WTC11 (cell line): Measurements from ENCODE around the gene KRTAP5-7. TPM values are rescaled to one million over a fixed set of nuclear protein-coding genes. Genes with fewer than 3 reads are reported as not detected.

Experiments used
- ATAC-seq: fragments of 200-7000 bp; cut with Tn5 transposase; 2 replicates; pipeline ENCODE4 v1.10.0; 2021; ENCODE audit warnings: mild to moderate bottlenecking, moderate library complexity
- CTCF ChIA-PET: fragments of 300-600 bp; sonication (Branson Sonifier 250); formaldehyde crosslinking; loops from one replicate; lab custom pipeline; 2021; ENCODE audit warnings: antibody characterized with exemption; lab: Charles Lee
- POLR2A ChIA-PET: fragments of 350-600 bp; sonication (Branson Sonifier 250); formaldehyde crosslinking; loops from one replicate; lab custom pipeline; 2021; ENCODE audit warnings: antibody characterized with exemption; lab: Charles Lee
- DNase-seq: peaks from one replicate; pipeline ENCODE4 v3.0.0; 2021; ENCODE audit warnings: low spot score
- H3K27ac Mint-ChIP-seq: 2 replicates; pipeline ENCODE4 v1.8.0; 2021; ENCODE audit warnings: mixed read lengths
- H3K27me3 Mint-ChIP-seq: 2 replicates; pipeline ENCODE4 v1.8.0; 2021; ENCODE audit warnings: low read depth, mild to moderate bottlenecking, moderate library complexity, mixed read lengths
- H3K36me3 Mint-ChIP-seq: 2 replicates; pipeline ENCODE4 v1.8.0; 2021; ENCODE audit warnings: mixed read lengths
- H3K4me1 Mint-ChIP-seq: 2 replicates; pipeline ENCODE4 v1.8.0; 2022; ENCODE audit warnings: mixed read lengths
- H3K4me3 Mint-ChIP-seq: 2 replicates; pipeline ENCODE4 v1.8.0; 2021; ENCODE audit warnings: mild to moderate bottlenecking, moderate library complexity, mixed read lengths
- H3K9me3 Mint-ChIP-seq: 2 replicates; pipeline ENCODE4 v1.8.0; 2021; ENCODE audit warnings: mixed read lengths
- ARID4B ChIP-seq: sonication (generic); formaldehyde crosslinking; IDR thresholded peaks from 2 replicates; pipeline ENCODE4 v1.8.0; 2023; ENCODE audit warnings: missing genetic modification reagents, mild to moderate bottlenecking, borderline replicate concordance
- CTCF ChIP-seq: fragments of 200-600 bp; IDR thresholded peaks from 2 replicates; pipeline ENCODE4 v1.8.0; 2022; ENCODE audit warnings: antibody characterized with exemption
- EMX1 ChIP-seq: fragments of 250-450 bp; sonication (Bioruptor Pico); IDR thresholded peaks from 2 replicates; pipeline ENCODE4 v1.8.0; 2021; ENCODE audit warnings: mild to moderate bottlenecking
- ESRRA ChIP-seq: sonication (generic); formaldehyde crosslinking; IDR thresholded peaks from 2 replicates; pipeline ENCODE4 v1.8.1; 2022; ENCODE audit warnings: mild to moderate bottlenecking, missing genetic modification reagents, borderline replicate concordance
- NR3C1 ChIP-seq: sonication (generic); formaldehyde crosslinking; conservative IDR thresholded peaks from 2 replicates; pipeline ENCODE4 v1.8.1; 2023; ENCODE audit warnings: low read depth, mild to moderate bottlenecking, missing genetic modification reagents
- TCF7 ChIP-seq: sonication (generic); formaldehyde crosslinking; IDR thresholded peaks from 2 replicates; pipeline ENCODE4 v1.8.0; 2022; ENCODE audit warnings: mild to moderate bottlenecking, low read depth, missing genetic modification reagents, moderate library complexity
- ZNF423 ChIP-seq: fragments of 250-450 bp; sonication (Bioruptor Pico); IDR thresholded peaks from 2 replicates; pipeline ENCODE4 v2.1.2; 2022; ENCODE audit warnings: mild to moderate bottlenecking, moderate library complexity
- total RNA-seq: library from RNA; stranded (reverse); gene quantifications from 3 replicates; pipeline ENCODE4 v1.2.3, GENCODE V29; 2021
- TF ChIP-seq, protein P1 (sequence below): sonication (generic); formaldehyde crosslinking; IDR thresholded peaks from 2 replicates; pipeline ENCODE4 v1.8.1; 2022; ENCODE audit warnings: mild to moderate bottlenecking, moderate library complexity, missing genetic modification reagents
- TF ChIP-seq, protein P2 (sequence below): sonication (generic); formaldehyde crosslinking; IDR thresholded peaks from 2 replicates; pipeline ENCODE4 v1.8.0; 2022; ENCODE audit warnings: missing genetic modification reagents
- TF ChIP-seq, protein P3 (sequence below): sonication (generic); formaldehyde crosslinking; IDR thresholded peaks from 2 replicates; pipeline ENCODE4 v1.8.1; 2022; ENCODE audit warnings: mild to moderate bottlenecking, missing genetic modification reagents, moderate library complexity, borderline replicate concordance
- TF ChIP-seq, protein P4 (sequence below): fragments of 250-450 bp; sonication (Bioruptor Pico); IDR thresholded peaks from 2 replicates; pipeline ENCODE4 v1.9.0; 2021; ENCODE audit warnings: mild to moderate bottlenecking

Gene KRTAP5-7
- total RNA-seq, 1 experiment from 2014 or later: 0.11 TPM

DNA sequence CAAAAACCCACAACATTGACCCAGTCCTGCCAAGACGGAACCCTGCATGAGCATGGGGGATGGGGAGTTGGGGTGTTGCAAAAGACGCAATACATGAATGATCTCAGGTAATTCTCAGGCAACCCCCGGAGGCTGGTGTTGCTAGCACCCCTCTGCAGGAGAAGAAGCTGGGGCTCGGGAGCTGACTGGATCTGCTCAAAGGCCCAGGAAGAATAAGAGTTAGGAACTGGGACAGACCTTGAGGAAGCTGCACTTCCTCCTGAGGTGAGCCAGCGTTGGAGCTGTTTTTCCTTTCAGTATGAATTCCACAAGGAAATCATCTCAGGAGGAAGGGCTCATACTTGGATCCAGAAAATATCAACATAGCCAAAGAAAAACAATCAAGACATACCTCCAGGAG, 21.1 kb downstream of the KRTAP5-7 start, which contains the start of gene KRTAP5-9:
Gene KRTAP5-9, plus strand, starts transcription at position 301 of the 400 bp plus-strand sequence. CDS start 238 bp downstream, outside the sequence.
- no peak within 1 kb of the TSS for H3K27ac Mint-ChIP-seq
- TF ChIP-seq EMX1 (CRISPR knock-in tag) (no peak), ZNF423 (CRISPR knock-in tag) (no peak), TCF7 (CRISPR knock-in tag) (no peak), ARID4B (CRISPR knock-in tag) (no peak), ESRRA (CRISPR knock-in tag) (no peak), NR3C1 (CRISPR knock-in tag) (no peak), CTCF (no peak)
- TF ChIP-seq, protein P1, sequence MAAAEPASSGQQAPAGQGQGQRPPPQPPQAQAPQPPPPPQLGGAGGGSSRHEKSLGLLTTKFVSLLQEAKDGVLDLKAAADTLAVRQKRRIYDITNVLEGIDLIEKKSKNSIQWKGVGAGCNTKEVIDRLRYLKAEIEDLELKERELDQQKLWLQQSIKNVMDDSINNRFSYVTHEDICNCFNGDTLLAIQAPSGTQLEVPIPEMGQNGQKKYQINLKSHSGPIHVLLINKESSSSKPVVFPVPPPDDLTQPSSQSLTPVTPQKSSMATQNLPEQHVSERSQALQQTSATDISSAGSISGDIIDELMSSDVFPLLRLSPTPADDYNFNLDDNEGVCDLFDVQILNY (CRISPR knock-in tag): no peak
- TF ChIP-seq, protein P2, sequence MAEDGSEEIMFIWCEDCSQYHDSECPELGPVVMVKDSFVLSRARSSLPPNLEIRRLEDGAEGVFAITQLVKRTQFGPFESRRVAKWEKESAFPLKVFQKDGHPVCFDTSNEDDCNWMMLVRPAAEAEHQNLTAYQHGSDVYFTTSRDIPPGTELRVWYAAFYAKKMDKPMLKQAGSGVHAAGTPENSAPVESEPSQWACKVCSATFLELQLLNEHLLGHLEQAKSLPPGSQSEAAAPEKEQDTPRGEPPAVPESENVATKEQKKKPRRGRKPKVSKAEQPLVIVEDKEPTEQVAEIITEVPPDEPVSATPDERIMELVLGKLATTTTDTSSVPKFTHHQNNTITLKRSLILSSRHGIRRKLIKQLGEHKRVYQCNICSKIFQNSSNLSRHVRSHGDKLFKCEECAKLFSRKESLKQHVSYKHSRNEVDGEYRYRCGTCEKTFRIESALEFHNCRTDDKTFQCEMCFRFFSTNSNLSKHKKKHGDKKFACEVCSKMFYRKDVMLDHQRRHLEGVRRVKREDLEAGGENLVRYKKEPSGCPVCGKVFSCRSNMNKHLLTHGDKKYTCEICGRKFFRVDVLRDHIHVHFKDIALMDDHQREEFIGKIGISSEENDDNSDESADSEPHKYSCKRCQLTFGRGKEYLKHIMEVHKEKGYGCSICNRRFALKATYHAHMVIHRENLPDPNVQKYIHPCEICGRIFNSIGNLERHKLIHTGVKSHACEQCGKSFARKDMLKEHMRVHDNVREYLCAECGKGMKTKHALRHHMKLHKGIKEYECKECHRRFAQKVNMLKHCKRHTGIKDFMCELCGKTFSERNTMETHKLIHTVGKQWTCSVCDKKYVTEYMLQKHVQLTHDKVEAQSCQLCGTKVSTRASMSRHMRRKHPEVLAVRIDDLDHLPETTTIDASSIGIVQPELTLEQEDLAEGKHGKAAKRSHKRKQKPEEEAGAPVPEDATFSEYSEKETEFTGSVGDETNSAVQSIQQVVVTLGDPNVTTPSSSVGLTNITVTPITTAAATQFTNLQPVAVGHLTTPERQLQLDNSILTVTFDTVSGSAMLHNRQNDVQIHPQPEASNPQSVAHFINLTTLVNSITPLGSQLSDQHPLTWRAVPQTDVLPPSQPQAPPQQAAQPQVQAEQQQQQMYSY (CRISPR knock-in tag): no peak
- TF ChIP-seq, protein P3, sequence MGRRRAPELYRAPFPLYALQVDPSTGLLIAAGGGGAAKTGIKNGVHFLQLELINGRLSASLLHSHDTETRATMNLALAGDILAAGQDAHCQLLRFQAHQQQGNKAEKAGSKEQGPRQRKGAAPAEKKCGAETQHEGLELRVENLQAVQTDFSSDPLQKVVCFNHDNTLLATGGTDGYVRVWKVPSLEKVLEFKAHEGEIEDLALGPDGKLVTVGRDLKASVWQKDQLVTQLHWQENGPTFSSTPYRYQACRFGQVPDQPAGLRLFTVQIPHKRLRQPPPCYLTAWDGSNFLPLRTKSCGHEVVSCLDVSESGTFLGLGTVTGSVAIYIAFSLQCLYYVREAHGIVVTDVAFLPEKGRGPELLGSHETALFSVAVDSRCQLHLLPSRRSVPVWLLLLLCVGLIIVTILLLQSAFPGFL (CRISPR knock-in tag): no peak
- TF ChIP-seq, protein P4, sequence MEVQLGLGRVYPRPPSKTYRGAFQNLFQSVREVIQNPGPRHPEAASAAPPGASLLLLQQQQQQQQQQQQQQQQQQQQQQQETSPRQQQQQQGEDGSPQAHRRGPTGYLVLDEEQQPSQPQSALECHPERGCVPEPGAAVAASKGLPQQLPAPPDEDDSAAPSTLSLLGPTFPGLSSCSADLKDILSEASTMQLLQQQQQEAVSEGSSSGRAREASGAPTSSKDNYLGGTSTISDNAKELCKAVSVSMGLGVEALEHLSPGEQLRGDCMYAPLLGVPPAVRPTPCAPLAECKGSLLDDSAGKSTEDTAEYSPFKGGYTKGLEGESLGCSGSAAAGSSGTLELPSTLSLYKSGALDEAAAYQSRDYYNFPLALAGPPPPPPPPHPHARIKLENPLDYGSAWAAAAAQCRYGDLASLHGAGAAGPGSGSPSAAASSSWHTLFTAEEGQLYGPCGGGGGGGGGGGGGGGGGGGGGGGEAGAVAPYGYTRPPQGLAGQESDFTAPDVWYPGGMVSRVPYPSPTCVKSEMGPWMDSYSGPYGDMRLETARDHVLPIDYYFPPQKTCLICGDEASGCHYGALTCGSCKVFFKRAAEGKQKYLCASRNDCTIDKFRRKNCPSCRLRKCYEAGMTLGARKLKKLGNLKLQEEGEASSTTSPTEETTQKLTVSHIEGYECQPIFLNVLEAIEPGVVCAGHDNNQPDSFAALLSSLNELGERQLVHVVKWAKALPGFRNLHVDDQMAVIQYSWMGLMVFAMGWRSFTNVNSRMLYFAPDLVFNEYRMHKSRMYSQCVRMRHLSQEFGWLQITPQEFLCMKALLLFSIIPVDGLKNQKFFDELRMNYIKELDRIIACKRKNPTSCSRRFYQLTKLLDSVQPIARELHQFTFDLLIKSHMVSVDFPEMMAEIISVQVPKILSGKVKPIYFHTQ (CRISPR knock-in tag): no peak
- TF ChIP-seq, all 79 proteins: peak for 0
- no peak within 1 kb of the TSS for H3K4me3 Mint-ChIP-seq
- ChIA-PET POLR2A (no interaction called here), CTCF (interaction anchor here (1.5 to 2.4 kb wide), 2 partner anchors 15 to 32 kb away, joined by 5 to 9 read pairs; no protein-coding TSS in a partner anchor)
- H3K27me3 Mint-ChIP-seq: peaks cover 20% of the 10 kb centered on the region
- peaks cover 9% of the 10 kb centered on the region for H3K36me3 Mint-ChIP-seq
- no peak for DNase-seq
- no peak for ATAC-seq
- H3K9me3 Mint-ChIP-seq: peaks cover 14% of the 10 kb centered on the region
- H3K4me1 Mint-ChIP-seq: peaks cover 25% of the 10 kb centered on the region
